HG03135 (cell line): ENCODE results near the gene MAGI1.

Experiments
- ATAC-seq: cut with Tn5 transposase; IDR thresholded peaks from one replicate; pipeline ENCODE4 v1.9.1; 2021; ENCODE audit warnings: mild to moderate bottlenecking, moderate library complexity; ENCODE audit not compliant: unreplicated experiment

MAGI1 gene

GRCh38 chr3:65313666-65314065 is 725.1 kb downstream of the MAGI1 start:
- ATAC-seq, result no peak

- no peak for ATAC-seq
Observed at GRCh38 chr3:65305836-65306235, 732.9 kb downstream of the MAGI1 start.
